Mucosa of descending colon (tissue), 3 donors: ENCODE results near the gene VPS35L. TPM values are rescaled to one million over a fixed set of nuclear protein-coding genes. Genes with fewer than 3 reads are reported as not detected.
A peak's percentile ranks its signal among the peaks of the same experiment; 100 is the strongest.

Experiments used
- ATAC-seq: fragments of 200-7000 bp; cut with Tn5 transposase; one replicate; pipeline ENCODE4 v1.9.1; 2020; ENCODE audit warnings: mild to moderate bottlenecking, moderate library complexity
- DNase-seq, 3 donors: peaks; one replicate each; pipeline ENCODE4 v3.0.0-alpha.2; 2020
- H3K36me3 ChIP-seq: fragments of 200-600 bp; one replicate; pipeline ENCODE4 v1.8.0; 2021; ENCODE audit warnings: low read depth, mild to moderate bottlenecking
- H3K4me1 ChIP-seq: fragments of 200-600 bp; one replicate; pipeline ENCODE4 v1.8.0; 2021; ENCODE audit warnings: low read depth, mild to moderate bottlenecking
- H3K4me3 ChIP-seq: fragments of 200-600 bp; one replicate; pipeline ENCODE4 v1.8.0; 2021; ENCODE audit warnings: mild to moderate bottlenecking
- H3K9me3 ChIP-seq: fragments of 200-600 bp; one replicate; pipeline ENCODE4 v1.8.0; 2021; ENCODE audit warnings: mild to moderate bottlenecking
- intact Hi-C, 2 donors: fragments of 100-400 bp; cut with DNase I in 1 of 2; cut with micrococcal nuclease in 1 of 2; formaldehyde crosslinking; loops; one replicate each; pipeline versions ENCODE4 v1.11.0 to v1.11.1; 2022; cut with DNase I, micrococcal nuclease
- total RNA-seq, 3 donors: library from RNA; stranded (reverse); fragmentation: NEBNext Ultra II Directional in 2 of 3; extraction: Animal tissue kit (Norgen Biotek cat#: 25700) in 2 of 3; gene quantifications; one replicate each; pipeline versions ENCODE4 v1.2.1 to v1.2.4, GENCODE V29; 2021 to 2023
- TF ChIP-seq, protein P1 (sequence below): fragments of 200-600 bp; IDR thresholded peaks from one replicate; pipeline ENCODE4 v1.8.0; 2022; ENCODE audit warnings: antibody characterized with exemption, mild to moderate bottlenecking
- donor health status: DM: no; HTN: no; CAD: no; lungs with moderate emphysema.
- donor health status: DM: no; HTN: no; CAD: no.
- donor health status: DM: no; HTN: yes; CAD: no.

Gene VPS35L
- total RNA-seq, 3 donors from 2014 or later: 47.2 to 61.7 (median 61.4) TPM

DNA sequence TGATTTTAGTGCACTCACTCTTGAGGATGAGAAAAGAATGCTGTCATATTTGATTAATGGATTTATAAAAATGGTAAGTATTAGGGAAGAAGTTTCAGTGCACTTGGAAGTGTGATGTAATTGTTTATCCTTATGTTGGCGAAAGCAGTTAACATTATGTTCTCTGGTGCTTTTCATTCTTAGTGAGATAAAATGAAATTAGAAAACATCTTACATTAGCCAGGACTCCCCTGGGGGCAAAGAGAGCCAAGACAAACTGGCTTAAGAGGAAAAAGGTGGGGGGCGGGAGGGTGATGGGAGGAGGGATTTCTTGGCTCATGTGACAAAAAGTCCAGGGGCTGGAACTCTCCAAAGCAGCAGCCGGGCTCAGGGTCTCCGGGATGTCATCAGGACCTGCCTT is 89.4 kb downstream of the VPS35L start:
- Histone ChIP-seq H3K4me3 (no peak overlapping the region), H3K36me3 (no peaks in the 10 kb centered on the region), H3K4me1 (no peaks in the 10 kb centered on the region), H3K9me3 (no peaks in the 10 kb centered on the region)
- TF ChIP-seq, protein P1, sequence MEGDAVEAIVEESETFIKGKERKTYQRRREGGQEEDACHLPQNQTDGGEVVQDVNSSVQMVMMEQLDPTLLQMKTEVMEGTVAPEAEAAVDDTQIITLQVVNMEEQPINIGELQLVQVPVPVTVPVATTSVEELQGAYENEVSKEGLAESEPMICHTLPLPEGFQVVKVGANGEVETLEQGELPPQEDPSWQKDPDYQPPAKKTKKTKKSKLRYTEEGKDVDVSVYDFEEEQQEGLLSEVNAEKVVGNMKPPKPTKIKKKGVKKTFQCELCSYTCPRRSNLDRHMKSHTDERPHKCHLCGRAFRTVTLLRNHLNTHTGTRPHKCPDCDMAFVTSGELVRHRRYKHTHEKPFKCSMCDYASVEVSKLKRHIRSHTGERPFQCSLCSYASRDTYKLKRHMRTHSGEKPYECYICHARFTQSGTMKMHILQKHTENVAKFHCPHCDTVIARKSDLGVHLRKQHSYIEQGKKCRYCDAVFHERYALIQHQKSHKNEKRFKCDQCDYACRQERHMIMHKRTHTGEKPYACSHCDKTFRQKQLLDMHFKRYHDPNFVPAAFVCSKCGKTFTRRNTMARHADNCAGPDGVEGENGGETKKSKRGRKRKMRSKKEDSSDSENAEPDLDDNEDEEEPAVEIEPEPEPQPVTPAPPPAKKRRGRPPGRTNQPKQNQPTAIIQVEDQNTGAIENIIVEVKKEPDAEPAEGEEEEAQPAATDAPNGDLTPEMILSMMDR: no peak
- DNase-seq: peak in 1 of 3 donors; percentile 10
- no peak for ATAC-seq
- intact Hi-C loops: no loop called here

DNA sequence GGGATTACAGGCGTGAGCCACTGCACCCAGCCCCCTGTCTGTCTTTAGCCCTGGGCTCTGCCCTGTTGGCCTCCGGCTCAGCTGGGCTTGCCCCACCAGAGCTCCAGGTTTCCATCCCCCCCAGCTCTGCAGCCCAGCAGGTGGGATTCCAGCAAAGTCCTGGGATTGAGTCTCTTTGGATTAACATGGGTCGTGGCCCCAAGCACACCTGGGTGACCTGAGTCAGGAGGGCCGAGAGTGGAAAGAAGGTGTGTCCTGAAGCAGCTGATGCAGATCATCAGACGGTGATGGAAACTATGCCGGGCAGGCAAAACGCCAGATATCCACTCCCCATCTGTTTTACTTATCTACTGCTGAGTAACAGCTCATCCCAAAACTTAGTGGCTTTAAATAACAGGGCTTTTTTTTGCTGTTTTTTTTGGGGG is 90.1 kb downstream of the VPS35L start:
- peak in 1 of 3 donors; percentile 3 for DNase-seq
- Histone ChIP-seq H3K4me3 (no peak overlapping the region), H3K4me1 (no peaks in the 10 kb centered on the region), H3K9me3 (no peaks in the 10 kb centered on the region), H3K36me3 (no peaks in the 10 kb centered on the region)
- intact Hi-C loops: no loop called here
- TF ChIP-seq, protein P1: no peak
- ATAC-seq: no peak

DNA sequence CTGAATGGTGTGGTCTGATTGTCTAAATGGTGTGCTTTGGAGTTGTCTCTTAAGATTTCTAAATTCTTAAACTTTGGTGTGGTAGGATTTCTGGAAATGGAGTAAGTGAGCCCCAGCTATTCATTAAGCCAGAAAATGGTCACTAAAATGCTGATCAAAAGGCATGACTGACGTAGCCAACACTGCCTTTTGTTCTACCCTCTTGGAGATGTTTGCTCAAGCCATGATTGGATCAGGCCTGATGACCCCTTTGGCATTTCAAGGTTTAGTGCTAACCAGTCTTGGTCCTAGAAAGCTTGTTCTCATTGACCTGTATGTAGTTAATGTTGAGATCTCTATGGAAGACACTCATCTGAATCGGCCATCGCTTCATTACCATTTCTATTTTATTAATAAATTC is 94.5 kb downstream of the VPS35L start:
- intact Hi-C loops: no loop called here
- TF ChIP-seq, protein P1: no peak
- no peak for DNase-seq

DNA sequence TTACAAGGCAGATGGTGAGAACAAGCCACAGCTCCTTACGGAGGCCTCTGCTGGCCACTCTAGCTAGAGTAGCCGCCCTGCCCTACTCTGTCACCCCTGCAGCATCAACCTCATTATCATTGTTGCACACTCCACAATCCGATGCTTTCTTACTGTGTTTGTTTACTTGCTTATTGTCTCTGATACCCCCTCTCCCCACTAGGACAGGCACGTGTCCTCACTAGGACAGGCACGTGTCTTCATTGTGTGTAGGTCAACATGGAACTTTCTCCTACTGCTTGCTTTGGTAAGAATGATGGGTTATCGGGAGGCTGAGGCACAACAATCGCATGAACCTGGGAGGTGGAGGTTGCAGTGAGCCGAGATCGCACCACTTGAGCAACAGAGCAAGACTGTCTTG is 98.6 kb downstream of the VPS35L start:
- H3K9me3 ChIP-seq: no peaks in the 10 kb centered on the region
- no peaks in the 10 kb centered on the region for H3K36me3 ChIP-seq
- ATAC-seq (no peak), DNase-seq (no peak)
- intact Hi-C loops: no loop called here
- no peaks in the 10 kb centered on the region for H3K4me1 ChIP-seq
- TF ChIP-seq, protein P1: no peak
- no peak overlapping the region for H3K4me3 ChIP-seq

More for the DNA sequence above, 94.5 kb downstream of the VPS35L start:
- no peaks in the 10 kb centered on the region for H3K36me3 ChIP-seq
- no peaks in the 10 kb centered on the region for H3K9me3 ChIP-seq
- H3K4me1 ChIP-seq: no peaks in the 10 kb centered on the region
- no peak overlapping the region for H3K4me3 ChIP-seq
- ATAC-seq: no peak

DNA sequence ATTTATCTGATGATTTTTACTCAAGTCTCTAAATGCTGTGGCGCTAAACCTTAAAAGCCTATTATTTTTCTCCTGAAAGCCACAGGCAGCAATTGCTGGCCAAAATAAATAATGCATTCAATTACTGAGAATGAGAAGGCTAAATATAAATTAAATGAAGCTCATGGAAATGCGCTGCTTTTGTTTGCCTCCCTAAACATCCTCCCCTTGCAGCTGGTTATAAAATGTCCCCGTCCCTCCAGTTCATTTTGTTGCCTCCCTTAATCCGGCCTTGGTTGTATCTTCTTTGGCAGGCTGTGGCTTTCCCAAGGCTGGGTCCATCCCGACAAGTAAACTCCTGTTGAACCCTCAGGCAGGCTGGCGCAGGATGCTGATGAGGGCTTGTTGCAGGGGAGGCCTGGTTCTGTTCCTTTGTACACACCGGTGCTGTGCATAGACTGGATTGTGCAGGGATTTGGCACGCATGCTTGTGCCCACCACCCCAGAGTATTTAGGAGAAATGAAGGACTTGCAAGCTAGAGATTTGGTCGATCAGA is 99.8 kb downstream of the VPS35L start:
- DNase-seq: no peak
- no peak for ATAC-seq
- Histone ChIP-seq H3K36me3 (no peaks in the 10 kb centered on the region), H3K4me3 (no peak overlapping the region), H3K9me3 (no peaks in the 10 kb centered on the region), H3K4me1 (no peaks in the 10 kb centered on the region)
- TF ChIP-seq, protein P1: no peak
- intact Hi-C loops: no loop called here

DNA sequence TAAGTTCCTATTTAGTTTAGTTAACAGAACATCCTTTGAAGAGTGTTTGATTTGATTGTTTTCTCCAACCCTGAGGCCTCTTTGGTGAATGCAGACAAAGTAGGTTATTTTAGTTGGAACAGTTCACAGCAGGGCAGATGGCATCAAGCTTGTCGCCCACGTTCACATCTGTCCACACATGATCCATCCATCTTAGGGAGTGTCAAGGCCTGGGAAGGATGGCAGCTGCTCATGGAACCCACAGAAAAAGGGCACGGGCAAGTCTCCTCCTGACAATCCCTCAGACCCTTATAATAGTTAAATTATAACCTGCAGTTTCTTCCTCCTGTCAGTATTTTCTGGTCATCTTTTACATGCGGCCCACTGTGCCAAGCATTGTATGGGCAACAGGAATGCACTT is 102.3 kb downstream of the VPS35L start:
- Histone ChIP-seq H3K4me1 (no peaks in the 10 kb centered on the region), H3K36me3 (no peaks in the 10 kb centered on the region), H3K9me3 (no peaks in the 10 kb centered on the region), H3K4me3 (no peak overlapping the region)
- intact Hi-C loops: no loop called here
- ATAC-seq (no peak), DNase-seq (no peak)
- TF ChIP-seq, protein P1: no peak
